ENCODE results near the gene PRSS27.

DNA sequence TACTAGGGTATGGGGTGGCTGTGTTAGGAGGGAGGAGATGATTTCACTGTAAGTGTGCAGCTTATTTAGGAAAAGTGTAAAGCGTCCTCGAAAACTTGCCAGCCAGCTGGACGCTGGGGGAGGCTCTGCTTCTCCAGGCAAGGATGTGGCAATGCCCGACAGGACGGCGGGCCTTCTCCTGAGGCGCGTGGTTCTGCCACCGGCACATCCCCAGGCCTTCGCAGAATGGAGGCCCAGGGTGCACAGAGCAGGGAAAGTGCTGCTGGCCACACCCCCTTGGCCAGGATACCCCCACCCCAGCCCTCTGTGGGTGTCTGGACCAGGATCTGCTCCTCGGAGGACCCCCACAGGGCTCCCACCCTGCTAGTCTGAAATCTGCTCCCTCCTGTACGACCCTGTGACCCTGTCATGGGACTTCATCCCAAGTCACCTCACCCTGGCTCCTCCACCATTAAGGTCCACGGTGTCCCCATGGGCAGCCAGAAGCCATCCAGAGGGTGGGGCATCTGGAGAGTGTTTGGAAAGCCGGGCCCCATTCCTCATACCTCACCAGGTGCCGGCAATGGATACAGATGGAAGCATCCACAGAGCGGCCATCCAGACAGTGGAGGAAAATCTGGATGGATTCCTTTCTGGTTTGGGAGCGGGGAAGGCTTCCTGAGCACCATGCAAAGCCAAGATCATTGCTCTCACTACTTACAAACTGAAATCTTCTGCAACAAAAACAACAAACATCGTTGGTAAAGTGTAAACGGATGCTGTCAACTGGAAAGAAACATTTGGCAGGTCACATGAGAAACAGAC, 23.2 kb upstream of the PRSS27 start:
- TF ChIP-seq, protein P1, sequence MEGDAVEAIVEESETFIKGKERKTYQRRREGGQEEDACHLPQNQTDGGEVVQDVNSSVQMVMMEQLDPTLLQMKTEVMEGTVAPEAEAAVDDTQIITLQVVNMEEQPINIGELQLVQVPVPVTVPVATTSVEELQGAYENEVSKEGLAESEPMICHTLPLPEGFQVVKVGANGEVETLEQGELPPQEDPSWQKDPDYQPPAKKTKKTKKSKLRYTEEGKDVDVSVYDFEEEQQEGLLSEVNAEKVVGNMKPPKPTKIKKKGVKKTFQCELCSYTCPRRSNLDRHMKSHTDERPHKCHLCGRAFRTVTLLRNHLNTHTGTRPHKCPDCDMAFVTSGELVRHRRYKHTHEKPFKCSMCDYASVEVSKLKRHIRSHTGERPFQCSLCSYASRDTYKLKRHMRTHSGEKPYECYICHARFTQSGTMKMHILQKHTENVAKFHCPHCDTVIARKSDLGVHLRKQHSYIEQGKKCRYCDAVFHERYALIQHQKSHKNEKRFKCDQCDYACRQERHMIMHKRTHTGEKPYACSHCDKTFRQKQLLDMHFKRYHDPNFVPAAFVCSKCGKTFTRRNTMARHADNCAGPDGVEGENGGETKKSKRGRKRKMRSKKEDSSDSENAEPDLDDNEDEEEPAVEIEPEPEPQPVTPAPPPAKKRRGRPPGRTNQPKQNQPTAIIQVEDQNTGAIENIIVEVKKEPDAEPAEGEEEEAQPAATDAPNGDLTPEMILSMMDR (IDR thresholded peaks at IDR 0.05), result no peak
- no peak for TF ChIP-seq POLR2A (IDR thresholded peaks at IDR 0.05)
